GM10248 (cell line): ENCODE measurements around the gene TNIP2.

Experiments used
- CTCF ChIA-PET: fragments of 300-600 bp; sonication (Branson Sonifier 250); formaldehyde crosslinking; extraction: SDS; loops from one replicate; lab custom pipeline; 2021; ENCODE audit warnings: antibody characterized with exemption; lab: Yijun Ruan, JAX
- POLR2A ChIA-PET: fragments of 350-650 bp; sonication (Branson Sonifier 250); formaldehyde crosslinking; extraction: SDS; loops from one replicate; lab custom pipeline; 2020; ENCODE audit warnings: antibody characterized with exemption; lab: Yijun Ruan, JAX
- DNase-seq: peaks from one replicate; pipeline ENCODE4 v3.0.0; 2012; ENCODE audit errors: extremely low spot score
- CTCF ChIP-seq: IDR thresholded peaks from 2 replicates; pipeline ENCODE4 v1.5.1; 2012; ENCODE audit warnings: mild to moderate bottlenecking, low read depth; ENCODE audit errors: extremely low read depth, missing control alignments, control extremely low read depth

TNIP2 gene

GRCh38 chr4:2762048-2762447, 5.9 kb upstream of the TNIP2 start:
- CTCF ChIA-PET = interaction anchor here (1.0 to 3.5 kb wide), 9 partner anchors 9 to 216 kb away, joined by 3 to 30 read pairs (median 5); no protein-coding TSS in a partner anchor
- no peak for TF ChIP-seq CTCF
- DNase-seq = no peak
- POLR2A ChIA-PET = no interaction called here

GRCh38 chr4:2761035-2761923, 5.1 kb upstream of the TNIP2 start:
- no peak for TF ChIP-seq CTCF
- DNase-seq = peak; percentile 33
- ChIA-PET CTCF (interaction anchor here (1.0 to 1.6 kb wide), 4 partner anchors 10 to 217 kb away, joined by 3 to 5 read pairs (median 3); no protein-coding TSS in a partner anchor), POLR2A (no interaction called here)

- ChIA-PET POLR2A (interaction anchor here (0.6 kb wide), 1 partner anchor 32 kb away, joined by 7 read pairs; no protein-coding TSS in a partner anchor), CTCF (interaction anchor here (1.1 to 1.4 kb wide), 2 partner anchors 16 to 109 kb away, joined by 3 read pairs; no protein-coding TSS in a partner anchor)
- TF ChIP-seq CTCF = no peak
- no peak for DNase-seq
Observed at GRCh38 chr4:2757426-2757825, 1.3 kb upstream of the TNIP2 start.

- no peak for DNase-seq
- POLR2A ChIA-PET = interaction anchor here (1.7 kb wide), 1 partner anchor 11 kb away, joined by 7 read pairs; no protein-coding TSS in a partner anchor
- no peak for TF ChIP-seq CTCF
- CTCF ChIA-PET = interaction anchor here (1.0 to 1.8 kb wide), 5 partner anchors 8 to 38 kb away, joined by 3 to 5 read pairs (median 3); no protein-coding TSS in a partner anchor
Observed at GRCh38 chr4:2756691-2757350, 685 bp upstream of the TNIP2 start.

GRCh38 chr4:2754848-2755819, 1.0 kb downstream of the TNIP2 start:
- DNase-seq = no peak
- ChIA-PET POLR2A (interaction anchor here (1.7 kb wide), 1 partner anchor 9 kb away, joined by 7 read pairs; no protein-coding TSS in a partner anchor), CTCF (interaction anchor here (0.8 to 1.8 kb wide), 5 partner anchors 9 to 181 kb away, joined by 3 to 5 read pairs (median 4); no protein-coding TSS in a partner anchor)
- TF ChIP-seq CTCF = no peak

- POLR2A ChIA-PET = interaction anchor here (0.5 kb wide), 1 partner anchor 248 kb away, joined by 9 read pairs; no protein-coding TSS in a partner anchor
- CTCF ChIA-PET = no interaction called here
- DNase-seq = no peak
- no peak for TF ChIP-seq CTCF
Observed at GRCh38 chr4:2753436-2753835, 2.7 kb downstream of the TNIP2 start.
